BLaER1 (cell line): ENCODE measurements around the gene SMPD2.
"Not testable (repeated sequence)": the region's sequence is repeated elsewhere in the genome, so short reads cannot be mapped to it uniquely, and the experiment has no call there.

Experiments used
- H3K27ac ChIP-seq: shearing (Covaris generic); formaldehyde crosslinking; 2 replicates; pipeline ENCODE4 v1.8.1; 2022
- H3K27me3 ChIP-seq: shearing (Covaris generic); formaldehyde crosslinking; 2 replicates; pipeline ENCODE4 v1.8.1; 2022
- H3K36me3 ChIP-seq: shearing (Covaris generic); formaldehyde crosslinking; 2 replicates; pipeline ENCODE4 v1.8.1; 2022
- H3K4me1 ChIP-seq: shearing (Covaris generic); formaldehyde crosslinking; 2 replicates; pipeline ENCODE4 v1.8.1; 2022
- H3K4me2 ChIP-seq: shearing (Covaris generic); formaldehyde crosslinking; 2 replicates; pipeline ENCODE4 v1.8.1; 2022
- H3K4me3 ChIP-seq: shearing (Covaris generic); formaldehyde crosslinking; 2 replicates; pipeline ENCODE4 v1.8.1; 2022
- H3K9ac ChIP-seq: shearing (Covaris generic); formaldehyde crosslinking; 2 replicates; pipeline ENCODE4 v1.8.1; 2022
- H3K9me3 ChIP-seq: shearing (Covaris generic); formaldehyde crosslinking; 2 replicates; pipeline ENCODE4 v1.8.1; 2022
- H4K20me1 ChIP-seq: shearing (Covaris generic); formaldehyde crosslinking; 2 replicates; pipeline ENCODE4 v1.8.1; 2022
- Cebpa-rat ChIP-seq: shearing (Covaris generic); IDR thresholded peaks from 2 replicates; pipeline ENCODE4 v1.8.1; 2022

The SMPD2 gene

DNA sequence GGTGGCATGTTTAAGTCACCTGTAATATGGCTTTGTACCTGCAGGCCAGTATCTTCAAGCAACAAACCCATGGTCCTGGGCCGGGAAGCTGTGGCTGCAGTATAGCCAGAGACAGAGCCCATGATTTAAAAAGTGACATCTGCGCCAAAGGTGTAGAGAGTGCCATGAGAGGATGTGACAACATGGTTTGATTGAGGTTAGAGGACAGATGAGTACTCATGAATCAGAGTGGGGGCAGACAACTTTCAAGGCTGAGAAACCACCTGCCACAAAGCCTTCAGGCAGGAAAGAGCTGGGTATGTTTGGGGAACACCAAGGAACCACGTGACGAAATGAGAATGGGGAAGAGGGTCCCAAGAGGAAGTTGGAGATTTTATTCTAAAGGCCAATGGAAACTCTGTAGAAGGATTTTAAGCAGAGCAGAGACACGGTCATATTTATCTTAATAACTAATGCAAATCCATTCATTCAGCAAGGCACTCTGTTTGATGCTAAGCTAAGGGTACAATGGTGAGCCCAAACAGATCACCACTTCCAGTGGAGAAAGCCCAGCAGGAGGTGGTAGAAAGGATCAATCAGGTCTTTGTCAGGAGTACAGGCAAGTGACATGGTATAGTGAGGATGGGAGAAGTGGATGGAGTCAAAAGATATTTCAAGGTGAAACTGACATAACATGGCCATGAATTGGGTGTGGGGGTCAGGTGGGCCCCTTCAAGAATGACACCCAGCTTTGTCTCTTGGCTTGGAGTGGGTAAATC, 18.4 kb downstream of the SMPD2 start:
- H3K9ac ChIP-seq = no peak overlapping the region
- peaks cover 4% of the 10 kb centered on the region; the same call in 1 of the 2 replicates for H3K9me3 ChIP-seq
- H3K4me2 ChIP-seq = peak overlapping the region; percentile 67
- H3K27ac ChIP-seq = no peak overlapping the region
- peaks cover 44% of the 10 kb centered on the region; the same call in 1 of the 2 replicates for H4K20me1 ChIP-seq
- TF ChIP-seq Cebpa-rat = no peak
- H3K4me1 ChIP-seq = peaks cover 41% of the 10 kb centered on the region
- H3K4me3 ChIP-seq = no peak overlapping the region
- no peaks in the 10 kb centered on the region for H3K27me3 ChIP-seq
- peaks cover 30% of the 10 kb centered on the region for H3K36me3 ChIP-seq

DNA sequence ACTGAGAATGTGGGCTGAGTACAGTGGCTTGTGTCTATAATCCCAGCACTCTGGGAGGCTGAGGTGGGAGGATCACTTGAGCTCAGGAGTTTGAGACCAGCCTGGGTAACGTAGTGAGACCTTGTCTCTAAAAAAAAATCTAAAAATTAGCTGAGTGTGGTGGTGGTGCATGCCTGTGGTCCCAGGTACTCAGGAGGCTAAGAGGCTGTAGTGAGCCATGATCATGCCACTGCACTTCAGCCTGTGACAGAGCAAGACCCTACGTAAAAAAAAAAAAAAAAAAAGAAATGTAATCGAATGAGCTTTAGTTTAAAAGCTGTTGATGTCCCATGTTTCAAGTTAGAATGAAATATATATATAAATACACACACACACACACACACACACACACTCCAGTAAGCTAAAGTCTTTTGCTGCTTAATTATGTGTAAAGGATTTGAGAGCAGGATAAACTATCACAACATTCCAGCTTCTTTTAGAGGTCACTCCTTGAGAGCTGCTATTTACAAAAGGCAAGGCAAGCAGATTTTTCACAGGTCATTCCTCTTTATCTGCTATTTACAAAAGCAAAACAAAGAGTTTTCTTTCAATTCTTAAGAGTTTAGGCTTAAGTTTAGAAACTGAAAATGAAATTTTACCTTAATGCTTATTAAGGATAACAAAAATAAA, 19.8 kb downstream of the SMPD2 start:
- Histone ChIP-seq H3K36me3 (peaks cover 41% of the 10 kb centered on the region), H3K9ac (no peak overlapping the region), H3K27me3 (no peaks in the 10 kb centered on the region), H3K4me3 (no peak overlapping the region), H3K4me1 (peaks cover 35% of the 10 kb centered on the region), H3K4me2 (no peak overlapping the region), H3K27ac (no peak overlapping the region), H4K20me1 (peaks cover 46% of the 10 kb centered on the region; the same call in 1 of the 2 replicates), H3K9me3 (peaks cover 4% of the 10 kb centered on the region; the same call in 1 of the 2 replicates)
- TF ChIP-seq Cebpa-rat = no peak

GRCh38 chr6:109461205-109461604, 20.7 kb downstream of the SMPD2 start:
- not testable (repeated sequence) for H3K9ac ChIP-seq, H3K4me2 ChIP-seq, H3K27ac ChIP-seq, H3K9me3 ChIP-seq, H3K27me3 ChIP-seq, H3K4me3 ChIP-seq
- Histone ChIP-seq H3K4me1 (peaks cover 33% of the 10 kb centered on the region), H3K36me3 (peaks cover 51% of the 10 kb centered on the region), H4K20me1 (peaks cover 55% of the 10 kb centered on the region; the same call in 1 of the 2 replicates)

- peaks cover 58% of the 10 kb centered on the region for H3K36me3 ChIP-seq
- H3K9ac ChIP-seq = no peak overlapping the region
- no peak for TF ChIP-seq Cebpa-rat
- no peak overlapping the region for H3K4me3 ChIP-seq
- peaks cover 26% of the 10 kb centered on the region for H3K4me1 ChIP-seq
- peaks cover 4% of the 10 kb centered on the region; the same call in 1 of the 2 replicates for H3K9me3 ChIP-seq
- H4K20me1 ChIP-seq = peaks cover 49% of the 10 kb centered on the region; the same call in 1 of the 2 replicates
- H3K4me2 ChIP-seq = no peak overlapping the region
- H3K27ac ChIP-seq = no peak overlapping the region
- H3K27me3 ChIP-seq = no peaks in the 10 kb centered on the region
Measured at GRCh38 chr6:109461733-109462526, 21.4 kb downstream of the SMPD2 start.

- H3K27me3 ChIP-seq = no peaks in the 10 kb centered on the region
- H3K27ac ChIP-seq = no peak overlapping the region
- no peaks in the 10 kb centered on the region for H3K4me1 ChIP-seq
- H3K9ac ChIP-seq = no peak overlapping the region
- peaks cover 4% of the 10 kb centered on the region; the same call in 1 of the 2 replicates for H3K9me3 ChIP-seq
- H3K4me2 ChIP-seq = no peak overlapping the region
- no peak for TF ChIP-seq Cebpa-rat
- no peak overlapping the region for H3K4me3 ChIP-seq
- peaks cover 96% of the 10 kb centered on the region for H3K36me3 ChIP-seq
- peaks cover 69% of the 10 kb centered on the region; the same call in 1 of the 2 replicates for H4K20me1 ChIP-seq
Measured at GRCh38 chr6:109465772-109466171, 25.2 kb downstream of the SMPD2 start.

DNA sequence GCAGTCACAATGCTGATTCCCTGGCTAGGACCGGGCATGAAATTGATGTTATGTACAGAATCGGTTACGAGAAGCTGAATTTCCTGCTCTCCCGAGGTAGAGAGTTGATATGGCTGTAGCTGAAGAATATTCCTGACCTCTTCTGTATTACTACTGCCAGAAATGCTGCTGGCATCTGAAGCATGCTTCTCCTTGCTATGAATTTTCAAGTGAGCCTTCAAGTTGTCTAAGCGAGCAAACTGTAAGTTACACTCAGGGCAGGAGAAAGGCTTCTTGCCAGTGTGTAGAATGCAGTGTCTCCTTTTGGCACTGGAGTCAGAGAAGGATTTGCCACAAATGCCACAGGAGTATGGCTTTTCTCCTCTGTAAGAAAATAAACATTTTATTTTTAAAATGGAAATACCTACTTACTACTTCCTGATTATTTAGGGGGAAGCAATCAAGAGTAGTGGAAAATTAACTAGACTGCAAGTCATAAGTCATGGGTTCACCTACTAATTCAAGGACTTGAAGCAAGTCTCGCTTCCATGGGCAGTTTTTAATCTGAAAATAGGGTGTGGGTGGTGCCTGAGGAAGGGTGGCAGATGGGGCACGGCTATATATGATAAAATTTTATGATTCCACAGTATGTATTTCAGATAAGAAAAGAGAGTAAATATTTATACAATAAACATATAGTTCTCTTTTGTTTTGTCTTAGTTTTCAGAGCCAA, 25.8 kb downstream of the SMPD2 start:
- Histone ChIP-seq H3K4me2 (no peak overlapping the region), H3K4me3 (no peak overlapping the region), H3K9ac (no peak overlapping the region), H3K9me3 (peaks cover under 1% of the 10 kb centered on the region; the same call in 1 of the 2 replicates), H3K27me3 (no peaks in the 10 kb centered on the region), H3K36me3 (peaks cover 97% of the 10 kb centered on the region), H4K20me1 (peaks cover 75% of the 10 kb centered on the region; the same call in 1 of the 2 replicates), H3K4me1 (no peaks in the 10 kb centered on the region), H3K27ac (no peak overlapping the region)
- TF ChIP-seq Cebpa-rat = no peak

- H3K36me3 ChIP-seq = peaks cover 97% of the 10 kb centered on the region
Measured at GRCh38 chr6:109467696-109468095, 27.2 kb downstream of the SMPD2 start.

DNA sequence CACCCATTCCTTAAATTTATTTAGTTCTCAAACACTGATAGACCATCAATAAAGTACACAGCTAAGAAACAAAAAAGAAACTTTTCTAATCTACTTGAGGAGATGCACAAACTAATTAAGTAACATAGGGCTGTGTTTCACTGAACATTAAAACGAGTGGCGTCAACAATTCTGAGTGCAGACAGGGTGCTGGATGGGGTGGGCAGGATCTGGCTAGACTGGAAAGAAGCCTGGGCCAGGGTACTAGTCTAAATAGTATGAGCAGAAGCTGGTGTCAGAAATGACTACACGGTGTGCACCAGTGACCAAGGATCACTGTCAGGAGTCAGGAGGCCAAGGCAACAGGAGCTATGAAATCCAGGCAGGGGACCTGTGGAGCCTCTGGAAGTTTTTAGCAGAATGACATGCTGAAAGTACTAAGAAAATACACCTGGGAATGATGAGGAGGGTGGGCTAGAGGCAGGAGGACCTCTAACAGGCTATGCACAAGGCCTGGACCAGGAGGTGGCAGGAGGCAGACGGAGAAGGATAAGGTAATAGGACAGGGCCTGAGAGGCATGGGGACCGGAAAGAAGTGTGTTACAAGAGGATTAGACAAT, 29.2 kb downstream of the SMPD2 start:
- H3K36me3 ChIP-seq = peaks cover 100% of the 10 kb centered on the region
- H3K4me1 ChIP-seq = peaks cover 21% of the 10 kb centered on the region
- H3K27me3 ChIP-seq = no peaks in the 10 kb centered on the region
- no peak for TF ChIP-seq Cebpa-rat
- H3K9ac ChIP-seq = no peak overlapping the region
- peaks cover 85% of the 10 kb centered on the region for H4K20me1 ChIP-seq
- H3K27ac ChIP-seq = no peak overlapping the region
- H3K4me2 ChIP-seq = no peak overlapping the region
- no peaks in the 10 kb centered on the region for H3K9me3 ChIP-seq
- H3K4me3 ChIP-seq = no peak overlapping the region

More at GRCh38 chr6:109467696-109468095, 27.2 kb downstream of the SMPD2 start:
- Histone ChIP-seq H3K9ac (no peak overlapping the region), H3K27ac (no peak overlapping the region), H3K9me3 (no peaks in the 10 kb centered on the region), H4K20me1 (peaks cover 79% of the 10 kb centered on the region), H3K4me3 (no peak overlapping the region), H3K27me3 (no peaks in the 10 kb centered on the region), H3K4me1 (peaks cover 13% of the 10 kb centered on the region), H3K4me2 (no peak overlapping the region)
- no peak for TF ChIP-seq Cebpa-rat
